Measurements from ENCODE around the gene AP5Z1. TPM values are rescaled to one million over a fixed set of nuclear protein-coding genes. Genes with fewer than 3 reads are reported as not detected.

AP5Z1 gene
- total and polyA plus RNA-seq, 2 of the 4 experiments (the other 2 are of a cell fraction): 9.7 to 38.7 TPM

DNA sequence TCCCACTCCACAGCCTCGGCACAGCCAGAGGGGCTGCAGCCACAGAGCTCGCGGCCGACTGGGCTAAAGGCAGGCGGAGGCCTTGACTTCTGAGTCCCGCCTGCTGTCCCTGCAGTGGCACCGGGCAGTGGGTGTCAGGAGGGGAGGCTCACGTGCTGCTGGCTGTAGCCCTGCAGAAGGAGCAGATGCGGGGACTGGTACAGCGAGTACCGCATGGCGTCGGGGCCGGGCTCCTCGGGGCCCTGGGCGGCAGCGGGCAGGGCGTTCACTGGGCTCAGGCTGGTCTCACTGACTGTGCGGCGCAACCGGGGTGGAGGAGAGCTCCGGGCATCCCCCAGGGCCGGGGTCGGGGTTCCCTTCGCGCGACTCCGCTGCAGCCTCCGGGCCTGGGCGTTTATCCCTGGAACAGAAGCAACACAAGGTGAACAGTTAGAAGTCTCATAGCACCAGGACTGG lies 60.8 kb downstream of the AP5Z1 start:
- 92% methylated on average over 11 of the region's 30 CpGs; no CpG with 5 or more reads in 1 of the 2 experiments for WGBS, 2 experiments (ENCODE audit: extremely low coverage in 2 of 2, insufficient read length in 1 of 2)
- no peak overlapping the region for H3K4ac ChIP-seq (ENCODE audit: low read depth, low read length)
- BruUV-seq (replicated peaks): no TSS peak
- H3K14ac ChIP-seq (replicated peaks; ENCODE audit: low read depth, low read length): no peak overlapping the region
- no peak overlapping the region for H2BK120ac ChIP-seq (ENCODE audit: low read depth, low read length)
- no peak overlapping the region for H2BK5ac ChIP-seq (ENCODE audit: low read depth, low read length, poor library complexity, severe bottlenecking)
- ATAC-seq (ENCODE audit: low read depth) (no peak), DNase-seq (no peak)
- no peak overlapping the region for H3K27ac ChIP-seq (ENCODE audit: insufficient read depth, low read length)
- H4K8ac ChIP-seq (ENCODE audit: low read depth in 2 of 2, low read length in 2 of 2): no peak overlapping the region
- H3K9me3 ChIP-seq (ENCODE audit: control insufficient read depth, insufficient read depth, low read length): no peaks in the 10 kb centered on the region
- H3K27me3 ChIP-seq (ENCODE audit: control insufficient read depth, insufficient read depth, low read length): peaks cover 1% of the 10 kb centered on the region; the same call in 1 of the 2 replicates
- H3K4me2 ChIP-seq (ENCODE audit: low read depth, low read length): no peak overlapping the region
- no peaks in the 10 kb centered on the region for H3K79me1 ChIP-seq (ENCODE audit: low read depth in 1 of 2, low read length in 2 of 2)
- no peak overlapping the region for H2AK9ac ChIP-seq (replicated peaks; ENCODE audit: low read depth, low read length, poor library complexity)
- H3K36me3 ChIP-seq (ENCODE audit: control insufficient read depth, insufficient read depth, low read length): no peaks in the 10 kb centered on the region
- no peak overlapping the region for H4K5ac ChIP-seq (ENCODE audit: low read depth, low read length)
- H2BK20ac ChIP-seq (ENCODE audit: low read depth, low read length): no peak overlapping the region
- no peak overlapping the region for H3K56ac ChIP-seq (ENCODE audit: extremely low read depth, insufficient read depth, low read length)
- in situ Hi-C loops (cut with MboI; ENCODE audit: low sequenced_read_pairs): no loop called here
- no peaks in the 10 kb centered on the region for H4K20me1 ChIP-seq (ENCODE audit: insufficient read depth, low read length)
- no peak overlapping the region for H3K9ac ChIP-seq (ENCODE audit: low read depth, low read length)
- H3K4me3 ChIP-seq (ENCODE audit: insufficient read depth, low read depth, low read length): no peak overlapping the region
- H3K23ac ChIP-seq (ENCODE audit: low read depth, low read length): no peak overlapping the region
- H3K9me1 ChIP-seq (ENCODE audit: insufficient read depth, low read length): no peaks in the 10 kb centered on the region
- no peak overlapping the region for H4K91ac ChIP-seq (ENCODE audit: insufficient read depth, low read depth, low read length)
- H2BK15ac ChIP-seq (ENCODE audit: low read depth, low read length): no peak overlapping the region
- dilution Hi-C loops (cut with HindIII; ENCODE audit: low sequenced_read_pairs, unreplicated experiment): no loop called here
- H3K4me1 ChIP-seq (ENCODE audit: control insufficient read depth, insufficient read depth, low read length): no peaks in the 10 kb centered on the region
- intact Hi-C loops (cut with micrococcal nuclease): no loop called here
- H3K18ac ChIP-seq (ENCODE audit: low read depth, low read length): no peak overlapping the region
- CTCF ChIA-PET: no interaction called here
- TF ChIP-seq, protein P1, sequence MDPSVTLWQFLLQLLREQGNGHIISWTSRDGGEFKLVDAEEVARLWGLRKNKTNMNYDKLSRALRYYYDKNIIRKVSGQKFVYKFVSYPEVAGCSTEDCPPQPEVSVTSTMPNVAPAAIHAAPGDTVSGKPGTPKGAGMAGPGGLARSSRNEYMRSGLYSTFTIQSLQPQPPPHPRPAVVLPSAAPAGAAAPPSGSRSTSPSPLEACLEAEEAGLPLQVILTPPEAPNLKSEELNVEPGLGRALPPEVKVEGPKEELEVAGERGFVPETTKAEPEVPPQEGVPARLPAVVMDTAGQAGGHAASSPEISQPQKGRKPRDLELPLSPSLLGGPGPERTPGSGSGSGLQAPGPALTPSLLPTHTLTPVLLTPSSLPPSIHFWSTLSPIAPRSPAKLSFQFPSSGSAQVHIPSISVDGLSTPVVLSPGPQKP (IDR thresholded peaks at IDR 0.05; ENCODE audit: borderline replicate concordance, low read depth, low read length): no peak
- TF ChIP-seq RAD21 (IDR thresholded peaks at IDR 0.05; ENCODE audit: low read length) (no peak), MAZ (IDR thresholded peaks at IDR 0.05; ENCODE audit: borderline replicate concordance, low read depth, low read length) (no peak), CTCF (conservative IDR thresholded peaks at IDR 0.05; ENCODE audit: low read depth, low read length) (no peak), CHD1 (IDR thresholded peaks at IDR 0.05; ENCODE audit: low read depth, low read length) (no peak), RCOR1 (IDR thresholded peaks at IDR 0.05; ENCODE audit: insufficient replicate concordance, low read length) (no peak), SMC3 (IDR thresholded peaks at IDR 0.05; ENCODE audit: low read depth, low read length) (no peak)
- POLR2A ChIA-PET (ENCODE audit: unreplicated experiment): no interaction called here
- no peak overlapping the region for H2AK5ac ChIP-seq (ENCODE audit: low read depth, low read length)
- H2AFZ ChIP-seq (replicated peaks; ENCODE audit: low read length, poor library complexity): no peak overlapping the region
